GM19240 (cell line): Measurements from ENCODE around the gene FARP2.
"Not testable (repeated sequence)": the region's sequence is repeated elsewhere in the genome, so short reads cannot be mapped to it uniquely, and the experiment has no call there.

ENCODE experiments used
- DNase-seq: peaks from one replicate; pipeline ENCODE4 v3.0.0; 2011; ENCODE audit warnings: low spot score; ENCODE audit not compliant: insufficient read length

Gene FARP2

GRCh38 chr2:241364781-241365180 lies 8.7 kb downstream of the FARP2 start:
- no peak for DNase-seq

DNA sequence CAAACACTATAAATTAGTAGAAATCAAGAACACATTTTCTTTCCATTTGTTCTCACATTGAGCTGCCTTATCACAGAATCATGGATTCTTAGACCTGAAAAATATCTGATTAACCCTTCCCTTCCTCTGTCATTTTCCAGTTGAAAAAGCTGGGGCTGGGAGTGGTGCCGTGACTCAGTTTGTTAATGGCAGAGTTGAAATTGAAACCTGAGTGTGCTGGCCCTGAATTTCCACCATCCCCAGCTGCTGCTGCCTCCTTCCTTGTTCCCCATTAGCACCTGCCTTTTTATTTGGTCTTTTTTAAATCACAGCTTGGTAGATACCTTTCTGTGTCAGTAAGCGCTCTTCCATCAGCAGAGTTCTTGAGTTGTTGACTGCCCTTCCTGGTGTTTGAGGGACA lies 10.6 kb downstream of the FARP2 start:
- DNase-seq, result no peak

GRCh38 chr2:241368643-241369042 lies 12.6 kb downstream of the FARP2 start:
- DNase-seq, result no peak

DNA sequence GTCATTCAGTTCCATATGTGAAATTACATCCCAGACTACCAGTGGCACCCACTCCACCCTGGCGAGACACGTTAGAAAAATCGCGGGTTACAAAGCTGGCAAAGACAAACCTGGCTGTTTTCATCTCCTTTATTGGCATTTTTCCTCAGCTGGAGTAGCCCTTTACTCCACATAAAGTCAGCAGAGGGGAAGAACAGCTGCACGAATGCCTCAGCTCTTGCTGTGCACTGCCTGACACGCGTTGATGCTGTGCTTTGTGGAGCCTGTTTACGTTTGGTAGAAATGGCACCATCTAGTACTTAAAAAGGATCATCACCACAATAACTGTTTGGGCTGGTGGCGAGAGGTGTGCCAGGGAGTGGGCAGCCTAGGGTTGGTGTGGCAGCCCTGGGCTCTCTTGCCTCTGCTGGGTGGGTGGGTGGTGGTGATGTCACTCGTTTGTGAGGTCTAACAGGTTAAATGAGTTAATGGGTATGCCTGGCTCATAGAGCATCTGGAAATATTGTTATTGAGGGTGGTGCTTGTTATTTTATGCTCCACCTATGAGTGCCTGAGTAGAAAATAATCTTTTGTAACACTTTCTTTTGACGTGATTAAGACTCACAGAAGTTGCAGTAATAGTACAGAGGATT lies 16.4 kb downstream of the FARP2 start:
- no peak for DNase-seq

GRCh38 chr2:241373446-241373845 lies 17.4 kb downstream of the FARP2 start:
- no peak for DNase-seq

DNA sequence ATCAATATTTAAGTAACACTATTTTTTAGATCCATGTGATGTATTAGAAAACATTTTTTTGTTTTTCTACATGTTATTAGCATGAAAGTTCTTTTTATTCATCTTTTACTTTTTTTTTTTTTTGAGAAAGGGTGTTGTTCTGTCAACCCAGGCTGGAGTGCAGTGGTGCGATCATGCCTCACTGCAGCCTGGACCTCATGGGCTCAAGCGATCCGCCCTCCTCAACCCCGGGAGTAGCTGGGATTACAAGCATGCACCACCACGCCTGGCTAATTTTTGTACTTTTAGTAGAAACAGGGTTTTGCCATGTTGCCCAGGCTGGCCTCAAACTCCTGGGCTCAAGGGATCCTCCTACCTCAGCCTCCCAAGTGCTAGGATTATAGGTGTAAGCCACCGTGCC lies 17.8 kb downstream of the FARP2 start:
- DNase-seq, result not testable (repeated sequence)

DNA sequence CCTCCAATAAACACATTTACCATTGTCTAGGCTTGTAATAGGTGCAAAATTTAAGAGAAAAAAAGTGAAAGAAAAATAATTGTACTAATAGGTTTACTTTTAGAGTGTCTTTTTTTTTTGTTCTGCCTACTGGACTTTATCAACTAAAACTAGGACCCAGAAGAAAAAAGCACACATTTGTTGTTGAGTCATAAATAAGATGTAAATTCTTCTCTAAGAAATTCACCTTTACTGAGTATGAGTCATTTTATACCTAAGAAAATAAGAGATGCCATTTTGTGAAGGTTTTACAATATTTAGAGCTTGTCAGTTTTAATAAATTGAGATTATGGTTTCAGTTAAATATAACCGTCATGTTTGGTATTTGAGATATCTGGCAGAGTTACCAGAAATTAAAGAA lies 19.2 kb downstream of the FARP2 start:
- no peak for DNase-seq

DNA sequence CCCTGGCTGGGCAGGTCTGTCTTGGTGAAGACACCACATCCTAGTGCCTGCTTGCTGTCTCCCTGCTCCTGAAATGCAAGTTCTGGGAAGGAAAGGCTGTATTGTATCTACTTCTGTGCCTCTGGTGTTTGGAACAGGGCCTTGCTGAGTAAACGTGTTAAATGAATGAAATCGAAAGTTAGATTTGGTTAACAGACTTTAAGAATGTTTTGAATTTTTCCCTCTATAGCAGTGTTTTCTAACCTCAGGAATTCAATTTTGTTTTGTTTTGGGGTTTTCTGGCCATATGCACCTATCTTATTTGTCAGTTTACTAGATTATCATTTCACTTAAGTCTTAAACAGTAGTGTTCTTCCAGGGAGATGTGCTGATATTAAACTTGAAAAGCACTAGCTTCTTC lies 20.7 kb downstream of the FARP2 start:
- no peak for DNase-seq

DNA sequence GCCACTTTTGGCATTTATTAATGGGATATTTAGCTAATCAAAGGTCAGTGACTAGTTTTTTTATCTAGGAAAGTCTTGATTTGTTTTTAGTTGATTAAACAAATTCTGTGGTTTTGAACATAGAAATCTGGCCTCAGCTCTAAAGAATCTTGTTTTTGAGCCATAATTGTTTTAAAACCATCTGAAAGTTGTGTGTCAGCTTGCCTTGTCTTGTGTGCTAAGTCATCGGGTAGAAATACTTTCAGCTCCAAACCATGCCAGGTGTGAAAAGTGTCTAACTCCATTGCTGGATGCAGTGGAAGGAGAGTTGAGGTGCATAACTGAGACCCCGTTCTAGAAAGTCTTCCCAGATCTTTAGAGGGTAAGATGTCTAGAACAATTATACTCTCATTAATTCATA lies 22.7 kb downstream of the FARP2 start:
- no peak for DNase-seq

GRCh38 chr2:241379481-241380480 lies 23.7 kb downstream of the FARP2 start:
- no peak for DNase-seq

- no peak for DNase-seq
Measured at GRCh38 chr2:241381872-241382271, 25.8 kb downstream of the FARP2 start.

- DNase-seq, result not testable (repeated sequence)
Measured at GRCh38 chr2:241385450-241385849, 29.4 kb downstream of the FARP2 start.

- no peak for DNase-seq
Measured at GRCh38 chr2:241386519-241386918, 30.4 kb downstream of the FARP2 start.

DNA sequence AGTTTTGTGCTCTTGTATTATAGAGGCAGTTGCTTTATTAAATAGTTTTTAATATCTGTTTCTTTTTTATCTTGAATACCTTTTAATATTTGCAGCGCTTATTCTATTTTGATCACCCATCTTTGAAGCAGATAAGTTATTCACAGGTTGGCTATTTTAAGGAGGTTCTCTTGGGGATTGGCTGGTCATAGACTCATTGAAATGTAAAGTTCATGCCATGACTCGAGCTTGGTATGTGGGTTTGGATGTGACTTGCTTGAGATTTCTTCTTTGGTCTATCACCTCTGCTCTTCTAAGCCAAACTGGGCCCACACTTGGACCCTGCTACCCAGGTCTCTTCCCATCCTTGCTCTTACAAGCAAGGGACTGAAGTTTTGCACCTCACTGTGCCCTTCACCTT lies 33.6 kb downstream of the FARP2 start:
- no peak for DNase-seq

GRCh38 chr2:241390301-241391206 lies 34.5 kb downstream of the FARP2 start:
- DNase-seq, result peak; percentile 41

- peak; percentile 14 for DNase-seq
Measured at GRCh38 chr2:241391892-241392665, 36.0 kb downstream of the FARP2 start.

DNA sequence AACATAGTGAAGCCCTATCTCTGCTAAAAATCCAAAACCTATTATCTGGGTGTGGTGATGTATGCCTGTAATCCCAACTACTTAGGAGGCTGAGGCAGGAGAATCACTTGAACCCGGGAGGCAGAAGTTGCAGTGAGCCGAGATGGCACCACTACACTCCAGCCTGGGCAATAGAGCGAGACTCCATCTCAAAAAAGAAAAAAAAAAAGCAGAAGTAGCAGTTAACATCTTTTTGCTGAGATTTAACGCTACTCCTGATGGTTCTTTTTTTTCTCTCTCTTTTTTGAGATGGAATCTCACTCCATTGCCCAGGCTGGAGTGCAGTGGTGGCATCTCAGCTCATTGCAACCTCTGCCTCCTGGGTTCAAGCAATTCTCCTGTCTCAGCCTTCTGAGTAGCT lies 36.7 kb downstream of the FARP2 start:
- not testable (repeated sequence) for DNase-seq

DNA sequence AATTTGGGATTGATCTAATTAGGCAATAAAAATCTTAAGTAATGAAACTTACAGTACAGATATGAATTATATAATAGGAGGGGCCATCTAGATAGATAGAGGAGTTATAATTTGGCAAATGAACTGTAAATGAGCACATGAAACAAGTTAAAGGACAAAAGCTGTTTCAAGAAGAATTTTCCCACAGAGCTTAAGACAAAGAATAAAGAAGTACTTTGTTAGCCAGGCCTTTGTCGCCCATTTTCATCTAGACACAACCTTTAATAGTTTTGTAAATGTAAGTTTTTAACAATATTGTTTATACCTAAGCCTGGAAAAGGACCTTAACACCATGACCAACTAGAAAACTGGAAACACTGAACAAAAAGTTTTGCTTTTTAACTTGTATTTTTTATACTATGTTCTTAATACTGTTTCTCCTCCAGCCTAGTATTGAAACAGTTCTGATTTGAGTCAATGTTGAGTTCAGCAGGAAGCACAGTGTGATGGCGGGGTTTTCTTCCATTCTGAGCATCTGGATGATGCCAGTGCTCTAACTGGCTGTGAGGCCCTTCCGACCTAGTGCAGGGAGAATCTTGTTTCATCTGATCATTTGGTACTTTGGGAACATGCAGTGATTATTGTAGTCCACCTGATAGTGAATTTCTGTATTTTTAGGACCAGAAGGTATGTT lies 37.6 kb downstream of the FARP2 start:
- no peak for DNase-seq

DNA sequence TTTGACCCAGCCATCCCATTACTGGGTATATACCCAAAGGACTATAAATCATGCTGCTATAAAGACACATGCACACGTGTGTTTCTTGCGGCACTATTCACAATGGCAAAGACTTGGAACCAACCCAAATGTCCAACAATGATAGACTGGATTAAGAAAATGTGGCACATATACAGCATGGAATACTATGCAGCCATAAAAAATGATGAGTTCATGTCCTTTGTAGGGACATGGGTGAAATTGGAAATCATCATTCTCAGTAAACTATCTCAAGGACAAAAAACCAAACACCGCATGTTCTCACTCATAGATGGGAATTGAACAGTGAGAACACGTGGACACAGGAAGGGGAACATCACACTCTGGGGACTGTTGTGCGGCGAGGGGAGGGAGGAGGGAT lies 40.7 kb downstream of the FARP2 start:
- DNase-seq, result not testable (repeated sequence)
